ENCODE data around the gene CCL21. TPM values are rescaled to one million over a fixed set of nuclear protein-coding genes. Genes with fewer than 3 reads are reported as not detected.

Gene CCL21
- not detected in 5 replicates for total RNA-seq (2022; extraction: Qiagen RNA extraction)

GRCh38 chr9:34710023-34710422, at the start of gene CCL21:
Gene CCL21, minus strand, starts transcription at chr9:34710136. Its CDS starts 70 bp downstream, at chr9:34710066.

GRCh38 chr9:34690983-34691935, 18.7 kb downstream of the CCL21 start, which contains the start of gene CCL19:
Gene CCL19, minus strand, starts transcription at chr9:34691276. Its CDS starts 137 bp downstream, at chr9:34691139.

GRCh38 chr9:34662526-34663302, 47.2 kb downstream of the CCL21 start, which contains the start of gene CCL27:
Gene CCL27, minus strand, starts transcription at chr9:34662657. Its CDS starts 24 bp downstream, at chr9:34662633.

Other genes starting within 250 kb of the CCL21 start
- gene ENHO, start 187.1 kb downstream of the CCL21 start, total RNA-seq (2022; extraction: Qiagen RNA extraction), result 0.94 to 2.8 TPM (median 2.0 TPM) in 5 replicates
- 0.06 to 0.14 TPM (median 0.12 TPM) in 5 replicates for gene CNTFR, start 120.4 kb downstream of the CCL21 start, total RNA-seq (2022; extraction: Qiagen RNA extraction)
- gene RPP25L, start 98.0 kb downstream of the CCL21 start, total RNA-seq (2022; extraction: Qiagen RNA extraction), result 39.5 to 48.6 TPM (median 45.9 TPM) in 5 replicates
- gene DCTN3, start 89.6 kb downstream of the CCL21 start, total RNA-seq (2022; extraction: Qiagen RNA extraction), result 102 to 113 TPM (median 108 TPM) in 5 replicates
- gene ARID3C, start 81.1 kb downstream of the CCL21 start, total RNA-seq (2022; extraction: Qiagen RNA extraction), result 0.11 to 0.32 TPM (median 0.17 TPM) in 5 replicates
- gene SIGMAR1, start 72.3 kb downstream of the CCL21 start, total RNA-seq (2022; extraction: Qiagen RNA extraction), result 155 to 203 TPM (median 193 TPM) in 5 replicates
- 12.8 to 18.9 TPM (median 17.6 TPM) in 5 replicates for gene GALT, start 63.5 kb downstream of the CCL21 start, total RNA-seq (2022; extraction: Qiagen RNA extraction)
- gene IL11RA, start 58.0 kb downstream of the CCL21 start, total RNA-seq (2022; extraction: Qiagen RNA extraction), result 3.9 to 6.4 TPM (median 5.6 TPM) in 5 replicates
- 0.14 to 0.33 TPM (median 0.24 TPM) in 4 of 5 replicates, not detected in the other for gene CCL27, start 47.5 kb downstream of the CCL21 start, total RNA-seq (2022; extraction: Qiagen RNA extraction)
- not detected in 5 replicates for gene CCL19, start 18.9 kb downstream of the CCL21 start, total RNA-seq (2022; extraction: Qiagen RNA extraction)
- 0.07 to 0.19 TPM (median 0.13 TPM) in 5 replicates for gene PHF24, start 248.1 kb upstream of the CCL21 start, total RNA-seq (2022; extraction: Qiagen RNA extraction)

Data from A549 treated with AZD2906 at 1 μM for 4 hours (cell line).